Hepatocyte (in vitro differentiated cells): ENCODE data around the gene DPP9.

ENCODE experiments used
- CTCF ChIP-seq: fragments of 200-600 bp; sonication (generic); IDR thresholded peaks from 2 replicates; pipeline ENCODE4 v1.5.1; 2016; ENCODE audit warnings: antibody characterized with exemption, mild to moderate bottlenecking; ENCODE audit not compliant: poor library complexity
- EZH2 ChIP-seq: fragments of 200-600 bp; sonication (generic); IDR thresholded peaks from 2 replicates; pipeline ENCODE4 v1.6.1; 2016; ENCODE audit warnings: antibody characterized with exemption, mild to moderate bottlenecking, borderline replicate concordance

GRCh38 chr19:4662812-4663211 is 60.8 kb downstream of the DPP9 start:
- TF ChIP-seq CTCF (no peak), EZH2 (no peak)
